Activated CD8-positive, alpha-beta memory T cell treated with anti-CD3 and anti-CD28 coated beads, Interleukin-2, amount 50 U/mL, for 24 hours (primary cell): ENCODE data around the gene CRHR2.

ENCODE experiments used
- DNase-seq: peaks from one replicate; pipeline ENCODE4 v3.0.0-alpha.2; 2020; ENCODE audit errors: extremely low read depth

Gene CRHR2

GRCh38 chr7:30679664-30680063 lies 2.6 kb downstream of the CRHR2 start:
- DNase-seq = no peak

- no peak for DNase-seq
Measured at GRCh38 chr7:30678805-30679204, 3.5 kb downstream of the CRHR2 start.

- no peak for DNase-seq
Measured at GRCh38 chr7:30674876-30675275, 7.4 kb downstream of the CRHR2 start.

- no peak for DNase-seq
Measured at GRCh38 chr7:30674420-30674819, 7.8 kb downstream of the CRHR2 start.

- no peak for DNase-seq
Measured at GRCh38 chr7:30671793-30672465, 10.3 kb downstream of the CRHR2 start.

GRCh38 chr7:30668102-30668501 lies 14.2 kb downstream of the CRHR2 start:
- DNase-seq = no peak

- DNase-seq = no peak
Measured at GRCh38 chr7:30667172-30667571, 15.1 kb downstream of the CRHR2 start.

GRCh38 chr7:30665449-30665848 lies 16.8 kb downstream of the CRHR2 start:
- no peak for DNase-seq

GRCh38 chr7:30665043-30665442 lies 17.2 kb downstream of the CRHR2 start:
- DNase-seq = no peak

- DNase-seq = no peak
Measured at GRCh38 chr7:30664184-30664885, 17.9 kb downstream of the CRHR2 start.

GRCh38 chr7:30663414-30663813 lies 18.8 kb downstream of the CRHR2 start:
- no peak for DNase-seq

- DNase-seq = no peak
Measured at GRCh38 chr7:30662431-30662939, 19.8 kb downstream of the CRHR2 start.

- no peak for DNase-seq
Measured at GRCh38 chr7:30661926-30662325, 20.3 kb downstream of the CRHR2 start.

GRCh38 chr7:30660331-30661255 lies 21.7 kb downstream of the CRHR2 start:
- DNase-seq = no peak

- DNase-seq = no peak
Measured at GRCh38 chr7:30659312-30659711, 22.9 kb downstream of the CRHR2 start.

- no peak for DNase-seq
Measured at GRCh38 chr7:30658479-30659074, 23.7 kb downstream of the CRHR2 start.

- no peak for DNase-seq
Measured at GRCh38 chr7:30657131-30657530, 25.1 kb downstream of the CRHR2 start.

GRCh38 chr7:30656006-30656957 lies 26.0 kb downstream of the CRHR2 start:
- DNase-seq = no peak

- DNase-seq = no peak
Measured at GRCh38 chr7:30655096-30655970, 26.9 kb downstream of the CRHR2 start.
